Astrocyte of the hippocampus (primary cell): ENCODE data around the gene KRTAP10-11.
"Not testable (repeated sequence)": the region's sequence is repeated elsewhere in the genome, so short reads cannot be mapped to it uniquely, and the experiment has no call there.

ENCODE experiments used
- DNase-seq: peaks from one replicate; pipeline ENCODE4 v3.0.0; 2011; ENCODE audit warnings: low read depth, low spot score

KRTAP10-11 gene

DNA sequence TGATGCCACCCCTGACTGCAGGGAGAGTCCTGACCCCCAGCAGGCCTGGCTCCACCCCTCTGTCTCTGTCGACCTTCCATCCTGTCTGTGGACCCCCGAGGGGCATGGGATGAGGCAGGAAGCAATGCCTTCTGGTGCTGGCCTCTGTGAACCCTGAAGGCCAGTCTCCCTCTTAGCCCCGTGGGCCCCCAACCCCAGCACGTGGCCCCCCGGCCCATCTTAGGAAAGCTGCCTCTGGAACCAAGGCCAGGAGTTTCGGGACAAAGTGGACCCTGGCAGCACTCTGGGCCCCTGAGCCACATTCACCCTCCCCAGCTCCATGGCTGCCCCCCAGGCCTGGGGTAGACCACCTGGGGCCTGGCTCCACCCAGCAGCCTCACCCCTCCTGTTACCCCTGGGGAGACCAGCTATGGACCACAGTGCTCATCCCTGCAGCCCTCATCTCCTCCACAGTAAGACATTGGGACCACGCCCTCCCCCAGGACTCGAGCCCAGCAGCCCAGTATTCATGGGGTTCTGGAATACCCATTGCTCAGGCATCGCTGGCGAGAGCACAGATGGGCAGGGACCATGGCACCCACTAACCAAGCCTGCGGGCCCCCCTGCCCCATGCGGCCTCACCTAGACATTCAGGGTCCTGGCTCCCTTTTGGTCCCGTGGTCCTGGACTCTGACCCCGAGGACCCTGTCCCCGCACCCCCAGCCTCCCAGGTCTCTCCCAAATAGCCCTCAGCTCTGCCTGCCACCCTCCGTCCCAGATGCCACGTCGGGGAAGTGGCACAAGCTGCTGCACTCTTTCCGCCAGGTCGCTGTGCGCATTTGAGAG is 7.5 kb upstream of the KRTAP10-11 start:
- DNase-seq, result not testable (repeated sequence)

DNA sequence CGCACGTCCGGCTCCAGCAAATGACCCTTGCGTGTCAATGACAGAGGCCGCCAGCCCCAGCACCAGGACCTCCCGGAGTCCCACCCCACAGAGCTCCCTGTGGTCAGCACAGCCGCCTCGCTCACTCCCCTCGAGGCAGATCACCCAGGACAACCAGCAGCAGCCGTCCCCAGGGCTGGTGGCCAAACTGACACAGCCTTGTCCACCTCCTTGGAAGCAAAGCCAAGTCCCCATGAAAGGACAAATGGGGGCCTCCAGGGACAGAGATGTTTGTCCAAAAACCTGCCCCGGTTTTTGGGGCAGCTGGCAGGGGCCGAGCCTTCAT is 6.9 kb upstream of the KRTAP10-11 start:
- no peak for DNase-seq

DNA sequence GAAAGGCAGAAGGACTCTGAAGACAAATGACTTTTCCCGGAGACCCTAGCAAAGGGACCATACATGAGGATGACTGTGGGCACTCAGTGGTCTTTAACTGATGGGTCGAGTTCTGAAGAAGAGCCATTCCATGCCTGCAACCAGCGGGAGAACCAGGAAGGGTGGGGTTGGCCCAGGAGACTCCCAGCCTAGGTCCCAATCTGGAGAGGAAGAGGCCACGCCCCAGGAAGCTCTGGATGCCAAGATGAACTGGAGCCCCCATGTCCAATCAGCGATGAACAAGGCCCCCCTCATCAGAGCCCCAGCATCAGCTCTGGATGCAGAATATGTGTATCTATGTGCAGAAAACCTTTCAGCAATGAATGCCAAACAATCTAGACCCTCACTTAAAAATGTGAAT is 5.5 kb upstream of the KRTAP10-11 start:
- no peak for DNase-seq

DNA sequence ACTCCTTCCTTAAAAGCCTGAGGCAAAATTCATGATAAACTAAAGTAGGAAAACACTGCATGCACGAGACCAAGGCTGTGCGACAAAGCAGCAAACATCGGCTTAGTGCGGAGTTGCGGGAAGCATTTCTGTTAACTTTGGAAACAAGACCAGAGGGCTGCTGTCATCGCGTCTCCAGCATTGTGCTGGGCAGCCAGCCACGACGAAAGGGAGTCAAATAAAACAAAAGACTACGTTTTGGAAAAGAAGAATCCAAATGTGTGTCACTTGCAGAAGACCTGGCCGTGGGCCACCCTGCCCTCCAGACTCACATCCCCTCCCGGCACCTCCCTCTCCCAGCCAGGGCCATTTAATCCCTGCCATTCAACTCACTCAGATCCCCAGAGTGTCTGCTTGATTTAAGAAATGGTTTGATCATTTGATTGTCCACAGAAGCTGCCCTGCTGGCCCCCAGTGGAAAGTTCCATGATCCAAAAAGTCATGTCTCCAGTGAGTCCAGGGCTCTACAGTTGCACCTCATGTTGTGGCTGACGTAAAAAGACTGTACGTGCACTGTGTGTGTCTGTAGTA is 2.4 kb upstream of the KRTAP10-11 start:
- DNase-seq, result no peak

DNA sequence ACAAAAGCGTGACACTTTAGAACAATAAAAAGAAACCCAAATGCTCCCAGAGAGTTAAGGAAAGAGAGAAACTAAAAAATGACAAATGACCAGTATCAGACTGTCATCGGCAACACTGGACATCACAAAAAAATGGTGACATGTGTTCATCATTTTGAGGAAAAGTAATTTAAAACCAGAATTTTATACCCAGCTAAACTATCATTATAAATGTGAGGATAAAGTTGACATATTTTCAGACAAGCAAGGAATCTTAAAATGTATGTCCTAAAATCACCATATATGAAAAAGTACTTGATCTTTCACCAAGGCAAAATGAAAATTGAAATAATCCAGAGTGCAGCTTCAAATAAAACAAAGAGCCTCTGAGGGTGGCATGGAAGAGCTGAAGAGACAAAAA is 1.3 kb upstream of the KRTAP10-11 start:
- no peak for DNase-seq

DNA sequence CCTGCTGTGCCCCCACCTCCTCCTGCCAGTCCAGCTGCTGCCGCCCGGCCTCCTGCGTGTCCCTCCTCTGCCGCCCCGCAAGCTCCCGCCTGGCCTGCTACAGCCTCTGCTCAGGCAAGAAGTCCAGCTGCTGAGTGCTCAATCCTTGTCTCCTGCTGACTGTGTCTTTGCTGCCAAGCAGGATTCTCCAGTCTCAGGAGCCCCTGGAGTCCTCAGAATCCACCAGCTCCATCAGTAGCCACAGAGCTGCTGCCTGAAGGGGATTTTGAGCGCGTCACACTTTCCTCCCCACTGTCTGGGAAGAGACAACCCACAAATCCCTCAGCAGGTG is 973 bp downstream of the KRTAP10-11 start:
- DNase-seq, result no peak

DNA sequence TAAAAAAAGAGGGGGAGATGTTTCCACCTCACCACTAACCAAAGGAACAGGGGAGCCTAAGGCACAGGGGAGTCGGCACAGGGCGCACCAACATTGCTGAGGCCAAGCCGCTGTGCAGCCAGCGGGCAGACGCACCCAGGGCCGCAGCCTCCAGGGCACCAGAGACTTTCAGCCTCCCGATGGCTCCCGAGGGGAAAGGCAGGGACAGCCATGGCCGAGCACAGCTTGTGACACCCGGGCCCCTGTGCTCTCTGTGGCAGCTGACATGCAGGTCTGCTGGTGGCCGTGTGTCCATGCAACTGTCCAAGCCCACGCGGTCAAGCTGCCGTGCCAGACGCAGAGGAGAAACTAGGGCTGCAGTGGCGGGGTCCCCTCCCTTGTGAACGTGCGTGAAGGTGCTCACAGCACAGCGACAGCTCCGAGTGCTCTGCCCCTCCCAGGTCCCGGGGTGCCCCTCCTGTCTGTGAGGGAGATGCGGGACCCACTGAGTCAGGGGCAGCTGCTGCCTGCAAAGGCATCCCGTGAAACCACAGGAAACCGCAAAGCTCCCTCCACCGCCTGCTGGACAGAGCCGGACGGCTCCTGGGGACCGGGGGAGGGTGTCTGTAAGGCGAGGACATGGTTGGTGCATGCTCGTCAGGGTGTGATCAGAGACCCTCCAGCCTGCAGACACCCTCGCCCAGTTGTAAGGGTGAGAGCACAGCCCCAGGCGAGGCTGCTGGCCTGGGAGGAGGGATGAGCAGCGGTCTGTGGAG is 2.5 kb downstream of the KRTAP10-11 start:
- DNase-seq, result no peak

DNA sequence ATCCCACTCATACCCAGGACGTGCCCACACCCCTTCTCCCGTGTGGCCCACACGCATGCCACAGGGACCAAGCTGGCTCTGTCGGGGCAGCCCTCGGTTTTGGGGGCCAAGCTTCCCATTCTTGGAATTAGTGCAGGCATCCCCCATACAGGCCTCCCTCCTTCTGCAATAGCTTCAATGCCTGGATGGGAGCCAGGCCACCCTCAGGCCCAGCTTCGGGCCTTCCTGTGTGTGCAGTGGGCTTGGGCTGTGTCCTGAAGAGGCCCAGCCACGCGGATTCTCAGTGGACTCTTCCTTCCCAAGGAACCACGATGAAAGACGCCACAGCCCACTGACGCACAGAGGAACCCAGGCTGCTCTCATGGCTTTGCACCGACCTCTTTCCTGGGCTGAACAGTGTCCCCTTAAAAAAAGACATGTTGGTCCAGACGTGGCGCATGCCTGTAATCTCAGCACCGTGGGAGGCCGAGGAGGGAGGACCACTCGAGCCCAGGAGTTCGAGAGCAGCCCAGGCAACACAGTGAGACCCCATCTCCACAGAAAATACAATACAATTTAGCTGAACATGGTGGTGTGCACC is 3.4 kb downstream of the KRTAP10-11 start:
- no peak for DNase-seq

DNA sequence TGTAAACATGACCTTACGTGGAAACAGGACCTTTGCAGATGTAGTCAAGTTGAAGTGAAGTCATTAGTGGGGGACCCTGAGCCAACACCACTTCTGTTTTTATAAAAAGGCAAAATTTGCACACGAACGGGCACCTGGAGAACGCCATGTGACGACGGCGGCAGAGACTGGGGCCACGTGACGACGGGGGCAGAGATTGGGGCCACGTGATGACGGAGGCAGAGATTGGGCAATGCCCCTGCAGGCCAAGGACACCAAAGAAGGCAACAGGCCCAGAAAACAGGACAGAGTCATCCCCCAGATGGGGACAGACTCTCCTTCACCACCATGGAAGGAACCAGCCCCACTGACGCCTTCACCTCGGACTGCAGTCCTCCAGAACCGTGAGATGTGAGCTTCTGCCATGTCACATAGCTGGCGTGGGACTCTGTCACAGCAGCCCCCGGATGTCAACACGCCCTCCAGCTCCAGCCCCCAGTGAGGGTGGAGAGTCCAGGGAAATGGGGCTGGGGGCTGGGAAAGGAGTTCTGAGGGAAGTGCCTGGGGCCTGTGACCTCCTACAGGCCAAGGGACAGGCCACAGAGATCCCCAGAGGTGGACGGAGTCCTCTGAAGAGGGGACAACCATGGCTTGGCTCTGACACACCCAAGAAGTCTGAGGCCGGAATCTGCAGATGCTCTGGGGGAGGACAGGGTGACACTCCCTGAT is 4.2 kb downstream of the KRTAP10-11 start:
- DNase-seq, result no peak

DNA sequence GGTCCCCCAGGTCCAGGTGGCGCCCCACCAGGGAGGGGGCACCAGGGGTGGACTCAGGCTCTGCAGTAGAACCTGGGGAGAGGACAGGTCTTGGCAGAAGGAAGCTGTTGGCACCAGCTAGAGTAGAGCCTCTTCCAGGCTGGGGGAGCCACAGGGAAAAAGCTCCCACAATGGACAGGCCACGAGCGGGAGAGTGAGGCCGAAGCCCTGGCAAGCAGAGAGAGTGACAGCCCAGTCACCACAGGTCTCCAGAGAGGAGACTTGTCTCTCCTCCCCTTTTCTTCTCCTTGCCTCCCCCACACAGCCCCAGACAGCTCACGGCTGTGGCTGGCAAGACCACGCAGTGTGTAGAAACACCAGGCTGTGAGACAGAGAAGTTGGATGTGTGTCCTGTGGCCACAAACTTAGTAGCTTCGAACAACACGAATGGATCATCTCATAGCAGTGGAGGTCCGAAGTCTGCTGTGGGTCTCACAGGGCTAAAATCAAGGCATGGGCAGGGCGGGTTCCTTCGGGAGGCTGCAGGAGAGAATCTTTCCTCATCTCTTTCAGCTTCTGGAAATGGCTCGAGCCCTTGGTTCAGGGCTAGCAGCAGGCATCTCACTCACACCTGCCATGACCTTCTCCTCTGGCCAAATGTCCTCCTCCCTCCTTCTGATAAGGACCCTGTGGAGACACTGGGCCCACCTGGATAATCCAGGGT is 4.9 kb downstream of the KRTAP10-11 start:
- no peak for DNase-seq

DNA sequence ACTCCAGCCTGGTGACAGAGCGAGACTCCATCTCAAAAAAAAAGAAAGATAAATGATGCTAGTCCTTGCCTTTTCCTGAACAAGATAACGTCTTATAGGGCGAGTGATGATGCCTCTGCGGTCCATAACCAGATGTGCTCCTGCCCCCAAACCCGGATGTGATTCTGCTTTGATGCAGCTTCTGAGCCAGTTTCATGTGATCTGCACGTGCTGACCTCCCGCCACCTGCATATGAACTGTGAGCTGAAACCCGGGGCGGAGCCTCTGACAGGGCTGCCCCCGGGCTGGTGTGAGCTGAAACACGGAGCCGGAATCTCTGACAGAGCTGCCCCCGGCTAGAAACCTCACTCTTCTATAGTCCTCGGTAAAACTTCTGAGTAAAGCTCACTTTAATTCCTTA is 6.9 kb downstream of the KRTAP10-11 start:
- DNase-seq, result no peak

DNA sequence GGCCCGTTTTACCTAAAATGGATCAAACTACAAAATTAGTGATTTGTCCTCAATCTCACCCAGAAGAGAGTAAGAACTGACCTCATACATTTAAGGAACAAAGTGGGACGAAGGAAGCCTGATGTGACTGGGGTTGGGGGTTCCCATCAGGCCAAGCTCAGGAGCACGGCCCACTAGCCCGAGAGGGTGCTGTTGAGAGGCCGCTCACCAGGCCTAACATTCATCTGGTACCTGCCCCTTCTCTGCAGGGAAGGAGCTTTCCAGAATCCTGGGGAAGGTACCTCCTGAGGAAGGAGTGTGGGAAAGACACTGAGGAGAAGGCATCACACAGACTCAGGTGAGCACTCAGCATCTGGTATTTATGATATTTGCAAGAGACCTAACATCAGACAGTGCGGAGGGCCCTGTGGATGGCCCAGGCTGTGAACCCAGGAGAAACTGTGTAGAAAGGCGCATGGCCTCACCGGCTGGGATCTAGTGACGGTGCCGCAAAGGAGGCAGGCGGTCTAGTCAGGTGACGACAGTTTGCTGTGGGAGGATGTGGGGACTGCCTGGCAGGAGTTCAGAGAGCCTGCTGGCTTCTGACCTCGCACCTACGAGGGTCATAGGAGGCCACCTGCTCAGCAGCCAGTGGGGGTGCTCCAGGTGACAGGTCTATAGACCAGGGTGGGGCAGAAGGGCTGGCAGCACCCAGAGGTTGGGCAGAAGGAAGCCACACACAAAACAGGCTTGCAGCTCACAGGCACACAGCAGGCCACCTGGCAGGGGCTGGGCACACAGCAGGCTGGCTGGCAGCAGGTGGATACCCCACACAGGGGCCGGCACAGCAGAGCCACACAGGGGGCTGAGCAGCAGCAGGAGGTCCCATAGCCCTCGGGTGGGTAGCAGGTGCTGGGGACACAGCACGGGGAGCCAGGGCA is 7.7 kb downstream of the KRTAP10-11 start:
- no peak for DNase-seq

DNA sequence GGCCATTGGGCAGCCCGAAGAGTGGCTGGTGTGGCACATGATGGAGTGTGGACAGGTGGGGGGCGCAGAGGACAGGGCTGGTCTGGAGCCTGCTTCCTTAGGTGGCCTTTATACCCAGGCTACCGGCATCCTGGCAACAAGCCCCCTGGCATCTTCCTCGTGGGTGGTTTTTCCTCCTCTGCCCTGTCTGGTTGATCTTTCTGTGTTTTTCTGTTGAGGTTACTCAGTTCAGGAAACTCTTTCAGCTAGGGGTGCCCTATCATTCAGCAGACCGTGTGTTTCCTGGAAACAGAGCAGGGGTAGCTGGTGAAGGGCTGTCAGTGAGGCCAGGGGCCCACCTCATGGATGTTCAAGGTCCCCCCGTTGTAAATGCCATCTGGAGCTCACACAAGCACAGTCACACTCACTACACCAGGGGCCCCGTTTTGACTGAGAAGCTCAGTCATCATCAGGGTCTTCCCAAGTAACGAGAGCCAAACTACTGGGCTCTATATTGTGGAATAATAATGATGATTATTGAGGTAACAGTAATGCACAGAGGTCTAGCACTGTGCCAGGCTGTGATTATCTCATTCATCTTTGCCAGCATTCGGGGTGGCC is 8.5 kb downstream of the KRTAP10-11 start, which contains the start of gene KRTAP12-4:
TSS of gene KRTAP12-4 (minus strand) at position 84 of the 600 bp plus-strand sequence. CDS start at position 39, 45 bp downstream.
- no peak for DNase-seq

DNA sequence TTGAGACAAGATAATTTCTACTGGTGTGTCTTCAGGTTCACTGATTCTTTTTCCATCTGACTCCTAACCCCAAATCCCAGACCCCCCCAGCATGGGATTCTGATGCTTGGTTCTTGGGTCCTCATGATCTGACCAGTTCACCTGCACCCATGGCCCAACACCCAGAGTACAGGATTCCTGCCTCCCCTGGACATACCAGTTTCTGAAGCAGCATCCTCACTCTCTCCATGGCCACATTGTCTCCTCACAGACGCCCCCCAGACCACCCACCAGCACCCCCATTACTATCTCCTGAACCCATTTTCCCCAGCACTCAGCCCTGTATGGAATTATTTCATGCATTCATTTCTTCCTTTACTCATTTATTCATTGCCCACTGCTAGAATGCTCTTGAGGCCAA is 10.7 kb downstream of the KRTAP10-11 start:
- no peak for DNase-seq

DNA sequence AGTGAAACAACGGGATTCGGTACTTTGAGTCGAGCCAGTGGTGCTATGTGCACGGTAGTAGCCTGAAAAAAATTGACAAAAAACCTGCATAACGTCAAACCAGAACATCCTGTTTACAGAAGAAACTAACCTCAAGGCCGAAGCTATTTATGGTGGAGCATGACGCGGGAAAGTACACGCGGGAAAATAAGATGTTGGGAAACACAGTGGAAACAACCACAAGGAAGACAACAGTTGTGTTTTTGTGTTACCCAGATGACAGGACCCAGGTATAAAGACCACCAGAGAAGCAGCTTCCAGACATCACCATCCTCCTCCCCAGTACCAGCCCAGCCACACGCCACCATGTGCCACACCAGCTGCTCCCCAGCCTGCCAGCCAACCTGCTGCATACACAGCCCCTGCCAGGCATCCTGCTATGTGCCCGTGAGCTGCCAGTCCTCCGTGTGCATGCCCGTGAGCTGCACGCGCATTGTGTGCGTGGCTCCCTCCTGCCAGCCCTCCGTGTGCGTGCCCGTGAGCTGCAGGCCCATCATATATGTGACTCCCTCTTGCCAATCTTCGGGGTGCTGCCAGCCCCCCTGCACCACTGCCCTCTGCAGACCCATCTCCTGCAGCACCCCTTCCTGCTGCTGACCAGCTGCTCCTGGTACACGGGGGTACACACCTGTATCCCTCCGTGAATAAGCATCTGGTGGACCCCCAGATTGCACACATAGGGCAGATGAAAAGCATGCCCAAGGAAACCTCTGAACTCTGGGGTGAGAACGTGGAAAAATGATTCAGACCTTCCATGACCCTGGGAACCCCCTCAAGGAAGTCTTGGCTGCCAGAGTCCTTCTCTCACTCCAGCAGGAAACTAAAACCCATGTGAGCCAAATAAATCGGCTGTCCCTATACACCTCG is 11.7 kb downstream of the KRTAP10-11 start, which contains the start of gene KRTAP12-3:
TSS of gene KRTAP12-3 (plus strand) at position 298 of the 906 bp plus-strand sequence. CDS start at position 346, 48 bp downstream.
- no peak for DNase-seq

DNA sequence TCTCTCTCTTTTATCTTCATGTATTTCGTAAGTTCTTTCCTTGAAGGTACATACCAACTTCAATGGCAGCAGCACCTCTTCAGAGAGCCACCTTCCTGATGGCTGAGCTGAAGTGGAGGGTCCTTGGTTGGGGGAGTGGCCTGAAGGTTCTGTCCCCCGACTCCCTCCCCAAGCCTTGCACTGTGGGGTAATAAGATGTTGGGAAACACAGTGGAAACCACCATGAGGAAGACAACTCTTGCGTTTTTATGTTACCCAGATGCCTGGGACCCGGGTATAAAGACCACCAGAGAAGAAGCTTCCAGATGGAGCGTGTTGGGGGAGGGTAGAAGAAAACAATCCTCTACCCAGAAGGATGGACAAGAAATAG is 12.3 kb downstream of the KRTAP10-11 start:
- no peak for DNase-seq

DNA sequence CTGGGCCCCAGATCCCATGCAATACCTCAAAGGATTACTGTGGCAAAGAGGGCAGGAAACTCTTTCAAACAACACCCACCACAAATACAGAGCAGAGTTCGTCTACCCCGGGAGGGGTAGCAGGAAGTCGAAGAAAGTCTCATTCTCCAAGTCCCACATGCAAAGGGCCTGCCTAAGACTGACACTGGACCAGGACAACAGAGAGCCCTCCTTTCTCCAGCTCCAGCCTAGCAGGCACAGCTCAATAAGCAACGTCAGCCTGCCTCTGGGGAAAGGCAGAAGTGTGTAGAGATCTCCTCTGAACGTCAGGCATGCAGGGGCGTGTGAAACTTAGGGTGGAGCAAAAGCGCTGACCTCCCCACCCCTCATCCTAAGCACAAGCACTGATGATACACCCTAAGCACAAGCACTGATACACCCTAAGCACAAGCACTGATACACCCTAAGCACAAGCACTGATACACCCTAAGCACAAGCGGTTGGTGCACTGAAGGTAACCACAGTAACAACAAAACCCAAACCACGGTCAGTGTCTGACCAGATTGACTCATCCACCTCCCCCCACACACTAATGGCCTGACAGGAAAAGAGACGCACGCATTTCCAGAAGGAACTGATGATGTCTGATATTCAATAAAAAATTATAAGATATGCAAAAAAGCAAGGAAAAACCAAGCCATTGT is 12.8 kb downstream of the KRTAP10-11 start:
- no peak for DNase-seq

DNA sequence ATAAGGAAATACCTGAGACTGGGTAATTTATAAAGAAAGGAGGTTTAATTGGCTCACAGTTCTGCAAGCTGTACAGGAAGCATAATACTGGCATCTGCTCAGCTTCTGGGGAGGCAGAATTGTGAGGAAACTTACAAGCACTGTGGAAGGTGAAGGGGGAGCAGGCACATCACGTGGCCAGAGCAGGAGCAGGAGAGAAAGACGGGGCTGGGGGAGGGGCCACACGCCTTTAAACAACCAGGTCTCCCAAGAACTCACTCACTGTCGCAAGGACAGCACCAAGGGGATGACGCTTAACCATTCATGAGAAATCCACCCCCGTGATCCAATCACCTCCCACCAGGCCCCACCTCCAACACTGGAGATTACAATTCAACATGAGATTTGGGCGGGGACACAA is 15.4 kb downstream of the KRTAP10-11 start:
- not testable (repeated sequence) for DNase-seq
